HG03439 (cell line): ENCODE data around the gene LIMS1.
"Not testable (repeated sequence)": the region's sequence is repeated elsewhere in the genome, so short reads cannot be mapped to it uniquely, and the experiment has no call there.

ENCODE experiments used
- ATAC-seq: cut with Tn5 transposase; IDR thresholded peaks from one replicate; pipeline ENCODE4 v1.9.1; 2021; ENCODE audit warnings: mild to moderate bottlenecking, moderate library complexity; ENCODE audit not compliant: unreplicated experiment

Gene LIMS1, protein sequence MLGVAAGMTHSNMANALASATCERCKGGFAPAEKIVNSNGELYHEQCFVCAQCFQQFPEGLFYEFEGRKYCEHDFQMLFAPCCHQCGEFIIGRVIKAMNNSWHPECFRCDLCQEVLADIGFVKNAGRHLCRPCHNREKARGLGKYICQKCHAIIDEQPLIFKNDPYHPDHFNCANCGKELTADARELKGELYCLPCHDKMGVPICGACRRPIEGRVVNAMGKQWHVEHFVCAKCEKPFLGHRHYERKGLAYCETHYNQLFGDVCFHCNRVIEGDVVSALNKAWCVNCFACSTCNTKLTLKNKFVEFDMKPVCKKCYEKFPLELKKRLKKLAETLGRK

DNA sequence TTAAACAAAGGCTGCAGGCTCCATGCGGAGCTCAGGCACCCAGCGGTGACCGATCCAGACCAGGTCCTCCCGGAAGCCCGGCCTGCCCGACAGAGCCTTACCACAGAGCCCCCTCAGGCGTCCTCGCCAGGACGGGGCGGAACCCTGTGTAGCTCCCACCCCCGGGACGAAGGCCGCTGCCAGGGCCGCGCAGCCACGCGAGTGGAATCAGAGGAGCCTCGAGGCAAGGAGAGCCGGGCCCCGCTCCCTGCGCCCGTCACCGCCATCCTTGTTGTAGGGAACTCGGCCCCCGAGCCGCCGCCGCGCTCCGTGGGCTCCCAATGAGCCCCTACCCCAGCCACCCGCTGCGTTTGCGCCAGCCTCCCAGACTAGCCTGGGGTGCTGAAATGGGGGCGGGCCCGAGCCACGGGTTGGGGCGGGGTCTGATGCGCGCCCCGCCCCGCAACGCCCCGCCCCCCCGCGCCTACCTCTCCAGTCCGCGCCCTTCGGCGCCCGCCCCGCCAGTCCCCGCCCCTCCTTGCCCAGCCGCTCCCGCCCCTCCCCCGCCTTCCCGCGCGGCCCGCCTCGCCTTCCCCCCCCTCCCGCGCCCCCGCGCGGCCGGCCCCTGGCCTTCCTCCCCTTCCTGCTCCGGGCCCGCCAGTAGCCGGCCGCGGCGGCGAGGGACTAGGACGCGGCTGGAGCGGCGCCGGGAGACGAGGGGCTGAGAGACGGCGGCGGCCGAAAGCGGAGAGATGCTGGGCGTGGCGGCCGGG lies at the start of gene LIMS1:
Gene LIMS1, plus strand, starts transcription at position 639 of the 752 bp plus-strand sequence. Its CDS starts 93 bp downstream, at position 732.
- peak; percentile 90 for ATAC-seq

GRCh38 chr2:108485253-108485652 lies 49.0 kb upstream of the LIMS1 start:
- ATAC-seq, result no peak

- ATAC-seq, result no peak
These were observed 43.7 kb upstream of the LIMS1 start for GRCh38 chr2:108490506-108491122.

- ATAC-seq, result no peak
These were observed 42.4 kb upstream of the LIMS1 start for GRCh38 chr2:108491848-108492247.

- no peak for ATAC-seq
These were observed 41.9 kb upstream of the LIMS1 start for GRCh38 chr2:108492364-108492763.

DNA sequence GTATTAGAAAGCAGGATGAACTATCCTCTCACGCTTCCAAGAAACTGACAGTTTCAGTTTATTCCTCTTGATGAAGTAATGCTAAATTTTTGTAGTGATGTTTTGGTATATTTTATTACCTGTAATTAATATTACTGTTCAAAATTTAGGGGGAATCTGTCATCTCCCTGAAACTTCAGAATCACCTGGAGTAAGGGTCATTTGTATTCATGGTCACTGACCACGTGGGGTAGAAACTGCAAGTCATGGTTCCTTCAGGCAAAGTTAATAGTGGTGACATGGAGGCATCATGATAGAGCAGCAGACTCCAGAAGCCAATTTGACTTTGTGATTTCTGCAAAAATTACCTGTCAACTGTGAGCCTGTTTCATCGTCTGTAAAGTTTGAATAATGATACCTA lies 38.1 kb upstream of the LIMS1 start:
- ATAC-seq, result not testable (repeated sequence)

GRCh38 chr2:108507620-108508019 lies 26.6 kb upstream of the LIMS1 start:
- not testable (repeated sequence) for ATAC-seq

DNA sequence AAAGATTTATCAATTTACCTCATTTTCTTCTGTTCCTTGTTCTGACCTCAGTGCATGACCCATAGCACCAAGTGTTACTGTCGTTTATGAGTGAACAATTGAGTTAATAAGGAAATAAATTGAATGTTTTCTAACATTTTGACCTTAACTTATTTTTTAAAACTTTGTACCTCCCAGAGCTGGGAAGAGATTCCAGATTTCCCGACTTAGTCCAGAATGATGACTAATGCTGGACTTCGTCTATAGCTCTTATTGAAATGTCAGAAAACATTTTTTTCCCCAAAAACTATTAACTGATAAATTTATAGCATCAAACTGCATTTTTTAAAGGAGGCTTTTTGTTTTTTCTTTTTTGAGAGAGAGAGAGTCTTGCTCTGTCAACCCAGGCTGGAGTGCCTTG lies 21.8 kb upstream of the LIMS1 start:
- not testable (repeated sequence) for ATAC-seq

- not testable (repeated sequence) for ATAC-seq
These were observed 19.8 kb upstream of the LIMS1 start for GRCh38 chr2:108514478-108514877.

- not testable (repeated sequence) for ATAC-seq
These were observed 9.6 kb upstream of the LIMS1 start for GRCh38 chr2:108524688-108525087.

GRCh38 chr2:108525258-108525657 lies 9.0 kb upstream of the LIMS1 start:
- ATAC-seq, result not testable (repeated sequence)

DNA sequence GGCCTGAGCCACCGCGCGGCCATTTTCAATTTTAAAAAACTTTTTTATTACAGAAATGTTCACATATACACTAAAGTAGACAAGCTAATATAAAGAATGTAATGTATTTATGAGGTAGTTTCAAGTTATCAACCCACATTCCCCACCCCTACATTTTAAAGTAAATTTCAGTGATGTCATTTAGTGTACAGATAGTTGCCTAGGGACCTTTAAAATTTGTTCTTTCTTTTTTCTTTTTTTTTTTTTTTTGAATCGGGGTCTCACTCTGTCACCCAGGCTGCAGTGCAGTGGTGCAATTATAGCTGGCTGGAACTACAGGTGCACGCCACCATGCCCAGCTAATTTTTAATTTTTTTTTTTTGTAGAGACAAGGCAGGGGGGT lies 2.6 kb upstream of the LIMS1 start:
- no peak for ATAC-seq

DNA sequence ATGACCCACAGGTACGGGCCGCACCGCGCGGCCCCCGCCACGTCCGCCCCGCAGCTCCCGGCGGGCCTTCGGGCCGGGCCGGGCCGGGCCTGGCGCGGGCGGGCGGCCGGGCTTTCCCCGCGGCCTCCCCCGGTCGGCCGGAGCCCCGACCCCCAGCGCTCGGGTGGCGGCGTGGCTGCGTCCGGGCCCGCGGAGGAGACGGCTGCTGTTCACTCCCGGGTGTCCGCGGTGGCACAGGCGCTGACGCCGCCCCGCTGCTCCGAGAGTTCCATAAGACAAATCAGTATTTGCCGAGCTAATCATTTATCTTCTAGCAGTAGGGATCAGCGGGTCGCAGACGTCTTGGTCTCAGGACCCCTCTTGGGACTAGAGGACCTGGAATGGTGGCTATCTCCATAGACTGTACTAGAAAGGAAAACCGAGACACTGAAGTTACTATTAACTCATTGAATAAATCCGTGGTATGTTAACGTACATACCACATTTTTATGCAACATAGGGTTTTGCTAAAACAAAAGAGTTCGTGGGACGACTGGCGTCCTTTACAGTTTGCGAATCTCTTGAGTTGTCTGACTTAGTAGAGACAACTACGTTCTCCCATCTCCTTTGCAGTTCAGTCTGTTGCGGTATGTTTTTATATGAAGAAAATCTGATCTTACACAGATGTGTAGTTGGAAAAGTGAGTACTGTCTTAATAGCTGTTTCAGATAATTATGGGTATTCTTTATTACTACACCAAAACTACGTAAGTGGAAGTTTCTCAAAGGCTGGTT lies 500 bp downstream of the LIMS1 start:
- ATAC-seq, result peak; percentile 35

- no peak for ATAC-seq
These were observed 1.0 kb downstream of the LIMS1 start for GRCh38 chr2:108535357-108535631.

DNA sequence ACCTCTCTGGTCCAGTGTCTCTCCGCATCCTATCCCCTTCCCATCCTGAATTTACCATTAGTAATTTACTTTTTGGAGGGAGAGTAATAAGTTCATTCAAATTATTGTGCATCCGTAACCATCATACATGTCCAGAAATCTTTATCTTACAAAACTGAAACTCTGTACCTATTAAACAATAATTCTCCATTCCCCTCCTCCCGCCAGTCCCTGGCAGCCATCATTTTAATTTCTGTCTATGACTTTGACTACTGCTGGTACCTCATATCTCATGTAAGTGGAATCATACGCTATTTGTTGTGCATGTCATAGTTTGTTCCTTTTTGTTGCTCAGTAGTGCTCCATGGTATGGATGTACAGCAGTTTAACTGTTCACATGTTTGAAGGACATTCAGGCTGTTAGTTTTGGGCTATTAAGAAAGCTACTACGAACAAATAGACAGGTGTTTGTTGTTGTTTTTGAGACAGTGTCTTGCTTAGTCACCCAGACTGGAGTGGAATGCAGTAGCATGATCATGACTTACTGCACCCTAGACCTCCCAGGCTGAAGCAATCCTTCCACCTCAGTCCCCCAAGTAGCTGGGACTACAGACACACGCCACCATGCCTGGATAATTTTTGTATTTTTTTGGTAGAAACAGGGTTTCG lies 2.0 kb downstream of the LIMS1 start:
- ATAC-seq, result no peak

GRCh38 chr2:108536911-108537310 lies 2.6 kb downstream of the LIMS1 start:
- no peak for ATAC-seq

DNA sequence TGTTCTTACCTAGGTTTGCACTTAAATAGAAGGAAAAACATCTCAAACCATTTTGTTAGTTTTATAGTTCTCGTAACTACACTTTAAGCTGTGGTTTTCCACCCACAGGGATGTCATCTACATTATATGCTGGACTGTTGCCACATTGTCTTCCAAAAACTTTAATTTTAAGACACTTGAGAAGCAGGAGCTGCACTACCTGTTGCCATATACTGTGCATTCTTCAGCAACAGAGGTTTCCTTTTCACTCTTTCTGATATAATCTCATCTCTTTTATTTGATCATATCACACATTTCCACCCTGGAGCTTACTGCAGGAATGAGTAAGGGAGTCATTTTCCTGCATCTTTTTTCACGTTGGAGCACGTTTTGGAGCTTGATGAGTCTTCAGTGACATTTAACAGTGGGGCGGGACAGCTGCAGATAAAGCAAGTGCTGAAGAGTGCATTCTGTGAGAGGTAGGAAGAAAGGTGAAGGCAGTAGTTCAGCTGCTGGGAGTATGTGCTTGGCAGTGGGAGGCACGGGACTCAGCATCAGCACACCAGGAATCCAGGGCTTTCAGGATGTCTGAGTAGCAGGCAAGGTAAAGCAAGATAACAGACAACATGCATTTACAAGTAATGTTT lies 3.8 kb downstream of the LIMS1 start:
- ATAC-seq, result no peak

DNA sequence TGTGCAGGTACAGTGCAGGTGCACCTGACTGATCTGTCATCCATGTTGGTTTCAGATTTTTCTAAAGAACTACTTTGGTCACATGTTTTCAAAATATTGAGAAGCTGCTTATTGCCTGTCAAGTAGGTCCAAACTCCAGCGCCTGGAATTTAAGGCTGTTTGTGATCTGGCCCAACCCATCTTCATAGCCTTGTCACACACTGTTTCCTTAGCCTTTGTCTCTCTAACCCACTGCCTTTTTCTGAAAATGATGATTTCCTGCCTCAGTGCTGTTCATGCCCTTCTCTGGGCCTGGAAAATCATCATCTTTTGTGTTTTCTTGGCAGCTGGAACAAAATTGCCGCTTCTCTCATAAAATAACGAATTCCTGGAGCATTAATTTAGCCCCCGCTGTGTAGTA lies 7.2 kb downstream of the LIMS1 start:
- ATAC-seq, result no peak

DNA sequence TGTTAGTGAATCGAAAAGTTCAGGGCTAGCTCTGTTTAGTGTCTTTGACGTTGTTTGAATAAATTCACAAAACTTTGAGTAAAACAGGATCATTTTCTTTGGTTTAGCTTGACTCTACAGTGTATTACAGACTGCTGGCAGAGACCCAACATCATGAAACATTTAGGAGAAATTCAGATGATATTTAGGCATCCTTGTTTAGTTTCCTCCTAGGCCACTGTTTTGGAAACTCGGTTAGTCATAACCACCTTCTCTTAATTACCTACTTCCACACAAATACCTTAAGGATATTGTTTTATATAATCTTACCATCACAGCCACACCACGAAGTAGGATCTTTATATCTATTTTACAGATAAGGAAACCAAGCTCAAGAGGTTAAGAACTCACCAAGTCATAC lies 7.8 kb downstream of the LIMS1 start:
- no peak for ATAC-seq

DNA sequence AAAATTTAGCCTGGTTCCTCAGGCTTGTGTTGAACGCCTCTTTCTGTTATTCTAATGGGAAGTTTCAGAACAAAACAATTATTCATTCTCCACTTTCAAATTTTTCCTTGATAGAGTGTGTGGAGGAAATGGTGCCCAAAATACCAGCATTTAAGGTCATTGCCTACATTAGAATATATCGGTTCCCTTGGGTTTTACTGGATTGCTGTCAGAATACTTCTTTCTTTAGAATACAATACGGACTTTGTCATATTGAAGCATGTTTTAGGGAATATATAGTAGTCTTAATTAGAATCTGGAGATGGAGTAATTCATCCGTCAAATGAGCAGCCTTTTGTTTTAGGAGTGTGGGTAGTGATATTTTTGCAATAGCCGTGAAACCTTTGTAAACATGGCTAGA lies 13.3 kb downstream of the LIMS1 start:
- ATAC-seq, result no peak
